Esophagus muscularis mucosa (tissue), 4 donors: ENCODE measurements around the gene RETSAT. TPM values are rescaled to one million over a fixed set of nuclear protein-coding genes. Genes with fewer than 3 reads are reported as not detected.
A peak's percentile ranks its signal among the peaks of the same experiment; 100 is the strongest.

ENCODE experiments used
- DNase-seq: peaks from one replicate; pipeline ENCODE4 v3.0.0-alpha.2; 2017; ENCODE audit errors: extremely low spot score
- H3K27ac ChIP-seq, 4 donors: fragments of 200-600 bp; sonication (generic); replicated peaks in 1 of 4; 1 replicate in 3 of 4; 2 replicates in 1 of 4; pipeline ENCODE4 v1.5.1; 2016 to 2019; ENCODE audit warnings: mild to moderate bottlenecking in 1 of 4
- H3K27me3 ChIP-seq, 4 donors: fragments of 200-600 bp; sonication (generic); one replicate each; pipeline versions ENCODE4 v1.5.1 to v1.6.0; 2016 to 2019
- H3K36me3 ChIP-seq, 4 donors: fragments of 200-600 bp; sonication (generic); one replicate each; pipeline ENCODE4 v1.5.1; 2016 to 2019
- H3K4me1 ChIP-seq, 4 donors: fragments of 200-600 bp; sonication (generic); one replicate each; pipeline ENCODE4 v1.5.1; 2016 to 2019
- H3K4me3 ChIP-seq, 4 donors: fragments of 200-600 bp; sonication (generic); 1 replicate in 2 of 4; 2 replicates in 2 of 4; pipeline ENCODE4 v1.5.1; 2016 to 2019; ENCODE audit warnings: mild to moderate bottlenecking in 4 of 4, moderate library complexity in 1 of 4
- H3K9me3 ChIP-seq, 4 donors: fragments of 200-600 bp; sonication (generic); 1 replicate in 3 of 4; 2 replicates in 1 of 4; pipeline ENCODE4 v1.5.1; 2016 to 2019
- CTCF ChIP-seq, 3 experiments: fragments of 200-600 bp in 2 of 3; fragments of 450-650 bp in 1 of 3; sonication (generic) in 2 of 3; IDR thresholded peaks; one replicate each; pipeline ENCODE4 v1.5.1; 2017 to 2019; ENCODE audit warnings: antibody characterized with exemption in 3 of 3, mild to moderate bottlenecking in 2 of 3, moderate library complexity in 1 of 3
- EP300 ChIP-seq: sonication (generic); formaldehyde crosslinking; IDR thresholded peaks from one replicate; pipeline ENCODE4 v1.6.1; 2017; ENCODE audit warnings: antibody characterized with exemption
- POLR2A ChIP-seq: fragments of 450-650 bp; IDR thresholded peaks from one replicate; pipeline ENCODE4 v1.6.1; 2017; ENCODE audit warnings: antibody characterized with exemption, moderate library complexity, mild to moderate bottlenecking, low read depth
- POLR2AphosphoS5 ChIP-seq, 2 donors: sonication (generic); formaldehyde crosslinking; IDR thresholded peaks; one replicate each; pipeline ENCODE4 v1.6.1; 2017; ENCODE audit warnings: antibody characterized with exemption in 2 of 2
- WGBS: methylation state at CpG from one replicate; pipeline ENCODE4 v1.1.5; 2018; 5-methylcytosine and 5-hydroxymethylcytosine counted together
- intact Hi-C: fragments of 100-400 bp; cut with DNase I; formaldehyde crosslinking; loops from one replicate; pipeline ENCODE4 v1.15.1; 2023
- total RNA-seq, 4 donors: library from RNA; depleted of rRNA; stranded (reverse); fragments of >200 nt; gene quantifications; one replicate each; pipeline versions ENCODE4 v1.1.0 to v1.2.1, GENCODE V29; 2016

Gene RETSAT
- total RNA-seq, 4 donors from 2014 or later, result 34.3 to 63.7 (median 45.7) TPM

DNA sequence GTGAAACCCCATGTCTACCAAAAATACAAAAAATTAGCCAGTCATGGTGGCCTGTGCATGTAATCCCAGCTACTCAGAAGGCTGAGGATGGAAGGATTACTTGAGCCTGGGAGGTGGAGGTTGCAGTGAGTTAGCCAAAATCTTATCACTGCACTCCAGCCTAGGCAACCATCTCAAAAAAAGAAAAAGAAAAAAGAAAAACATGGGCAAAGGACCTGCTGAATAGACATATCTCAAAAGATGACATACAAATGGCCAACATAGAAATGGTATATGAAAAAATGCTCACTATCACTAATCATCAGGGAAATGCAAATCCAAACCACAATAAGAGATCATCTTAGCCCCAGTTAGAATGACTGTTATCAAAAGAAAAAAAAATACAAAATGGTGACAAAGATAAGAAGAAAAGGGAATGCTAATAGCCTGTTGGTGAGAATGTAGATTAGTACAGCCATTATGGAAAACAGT lies 25.1 kb downstream of the RETSAT start:
- Histone ChIP-seq H3K4me3 (no peak overlapping the region), H3K9me3 (no peaks in the 10 kb centered on the region), H3K4me1 (peaks cover 30 to 40% (median 39%) of the 10 kb centered on the region in 4 donors), H3K27ac (no peak overlapping the region), H3K36me3 (peaks cover 2 to 13% (median 7%) of the 10 kb centered on the region in 4 donors), H3K27me3 (no peaks in the 10 kb centered on the region)
- no peak for DNase-seq
- TF ChIP-seq POLR2A (no peak), CTCF (IDR thresholded peaks at IDR 0.05) (no peak), POLR2AphosphoS5 (IDR thresholded peaks at IDR 0.05) (no peak), EP300 (no peak)
- intact Hi-C loops, result no loop called here

GRCh38 chr2:85327822-85328617 lies 26.3 kb downstream of the RETSAT start, which contains the start of gene TGOLN2:
TGOLN2 (minus strand) TSS chr2:85327989; CDS start chr2:85327962, 27 bp downstream.
- H3K27ac ChIP-seq, result peak within 1 kb of the TSS; percentile 87 to 97 (median 96)
- peak; percentile 97 for DNase-seq
- H3K4me3 ChIP-seq, result peak within 1 kb of the TSS; percentile 80 to 92 (median 85)
- H3K9me3 ChIP-seq, result no peaks in the 10 kb centered on the region
- WGBS, result 2% methylated on average over 39 of the region's 57 CpGs
- peak; percentile 97 to 100 for TF ChIP-seq POLR2AphosphoS5 (IDR thresholded peaks at IDR 0.05)
- TF ChIP-seq CTCF (IDR thresholded peaks at IDR 0.05), result no peak
- peak; percentile 98 for TF ChIP-seq POLR2A
- no peak for TF ChIP-seq EP300
- H3K4me1 ChIP-seq, result peaks cover 41 to 52% (median 51%) of the 10 kb centered on the region in 4 donors
- peaks cover 14 to 25% (median 18%) of the 10 kb centered on the region in 4 donors for H3K36me3 ChIP-seq
- H3K27me3 ChIP-seq, result no peaks in the 10 kb centered on the region
- intact Hi-C loops, result no loop called here

DNA sequence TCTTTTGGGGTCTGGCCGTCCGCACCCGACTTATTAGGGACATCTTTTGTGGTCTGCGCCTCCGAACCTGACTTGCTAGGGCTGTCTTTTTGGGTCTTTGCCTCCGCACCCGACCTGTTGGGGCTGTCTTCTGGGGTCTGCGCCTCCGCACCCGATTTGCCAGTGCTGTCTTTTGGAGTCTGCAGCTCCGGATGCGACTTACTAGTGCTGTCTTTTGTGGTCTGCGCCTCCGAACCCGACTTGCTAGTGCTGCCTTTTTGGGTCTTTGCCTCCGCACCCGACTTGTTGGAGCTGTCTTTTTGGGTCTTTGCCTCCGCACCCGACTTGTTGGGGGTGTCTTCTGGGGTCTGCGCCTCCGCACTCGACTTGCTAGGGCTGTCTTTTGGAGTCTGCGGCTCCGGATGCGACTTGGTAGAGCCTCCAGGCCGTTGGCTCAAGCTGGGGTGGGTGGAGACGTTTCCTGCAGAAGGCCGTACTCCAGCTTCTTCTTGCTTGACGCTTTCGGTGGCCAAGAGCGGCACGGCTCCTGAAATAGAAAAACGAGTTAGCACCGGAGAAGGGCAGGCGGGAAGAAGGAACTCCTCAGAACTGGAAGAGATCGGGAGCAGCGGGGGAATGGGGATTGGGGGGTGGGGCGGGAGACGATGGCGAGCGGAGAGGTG lies 27.0 kb downstream of the RETSAT start:
- H3K27ac ChIP-seq, result peak overlapping the region; percentile 87 to 97 (median 96)
- intact Hi-C loops, result no loop called here
- WGBS, result 3% methylated on average over 28 of the region's 41 CpGs

More for the DNA sequence above, 27.0 kb downstream of the RETSAT start:
- peaks cover 20 to 32% (median 25%) of the 10 kb centered on the region in 4 donors for H3K36me3 ChIP-seq
- no peaks in the 10 kb centered on the region for H3K9me3 ChIP-seq
- TF ChIP-seq POLR2AphosphoS5 (IDR thresholded peaks at IDR 0.05) (no peak), POLR2A (no peak), CTCF (IDR thresholded peaks at IDR 0.05) (no peak), EP300 (no peak)
- peaks cover 46 to 59% (median 58%) of the 10 kb centered on the region in 4 donors for H3K4me1 ChIP-seq
- no peak for DNase-seq
- no peaks in the 10 kb centered on the region for H3K27me3 ChIP-seq
- H3K4me3 ChIP-seq, result peak overlapping the region; percentile 80 to 92 (median 85)
